ENCODE measurements around the gene RNF115.
"Not testable (repeated sequence)": the region's sequence is repeated elsewhere in the genome, so short reads cannot be mapped to it uniquely, and the experiment has no call there.

Gene RNF115

DNA sequence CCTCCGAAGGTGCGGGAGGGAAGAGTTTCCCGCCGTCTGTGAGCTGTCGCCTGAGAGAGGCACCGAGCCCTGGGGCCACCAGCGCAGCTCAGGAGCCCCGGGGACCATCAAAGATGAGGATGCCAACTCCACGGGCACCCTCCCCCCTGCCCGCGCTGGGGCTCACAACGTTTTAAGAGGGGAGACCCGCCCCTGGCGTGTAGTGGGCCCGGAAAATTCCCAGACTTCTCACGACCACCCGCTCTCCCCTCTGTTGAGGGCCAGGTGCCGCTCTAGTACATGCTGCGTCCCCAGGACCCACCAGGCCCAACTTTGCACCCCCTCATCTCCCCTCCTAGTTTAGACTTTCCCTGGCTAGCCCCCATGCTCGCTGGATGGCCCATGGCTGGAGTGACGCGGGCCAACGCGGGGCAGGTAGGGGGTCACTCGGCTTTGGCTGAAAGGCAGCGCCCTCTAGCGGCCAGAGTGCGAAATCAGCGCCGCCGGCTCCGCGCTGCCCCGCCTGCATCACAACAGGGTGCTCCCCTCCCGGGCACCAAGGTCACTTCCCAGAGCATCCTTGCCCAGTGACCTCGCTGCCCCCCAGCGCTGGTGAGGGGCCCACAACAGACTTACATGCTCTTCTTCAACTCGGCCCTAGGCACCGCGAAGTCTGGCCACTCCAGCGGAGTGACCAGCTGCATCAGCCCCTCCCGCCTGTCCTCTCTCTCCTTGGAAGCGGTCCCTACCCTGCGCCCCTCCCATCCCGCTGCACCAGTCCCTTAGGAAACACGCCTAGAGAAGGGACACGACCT lies 102.8 kb downstream of the RNF115 start:
- Histone ChIP-seq H3K9me3 (ENCODE audit: control insufficient read depth, low read length) (no peaks in the 10 kb centered on the region), H3K9ac (ENCODE audit: low read length) (peak overlapping the region; percentile 68), H3K27me3 (replicated peaks; ENCODE audit: control insufficient read depth, insufficient read depth, low read length) (no peaks in the 10 kb centered on the region), H3K36me3 (ENCODE audit: control insufficient read depth, insufficient read depth, low read length, severe bottlenecking) (no peaks in the 10 kb centered on the region), H3K4me3 (ENCODE audit: low read length) (peak overlapping the region; percentile 73), H3K4me1 (ENCODE audit: control insufficient read depth, insufficient read depth, low read length) (peaks cover 20% of the 10 kb centered on the region)
- peak; percentile 87 for DNase-seq (ENCODE audit: low read depth)

DNA sequence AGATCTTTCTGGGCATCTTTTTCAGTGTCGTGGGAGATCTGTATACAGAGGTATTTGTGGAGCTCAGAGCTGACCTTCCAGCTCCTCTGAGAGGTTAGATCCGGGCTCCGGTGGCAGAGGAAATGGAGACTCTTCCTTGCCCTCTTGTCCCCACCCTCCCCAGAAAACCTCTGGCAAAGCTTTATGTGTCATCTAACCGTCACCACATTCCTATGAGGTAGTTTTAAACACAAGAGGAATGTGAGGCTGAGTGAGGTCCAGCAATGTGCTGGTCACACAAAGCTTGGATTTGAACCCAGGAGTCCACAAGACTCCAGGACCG lies 103.4 kb downstream of the RNF115 start:
- peak; percentile 65 for DNase-seq (ENCODE audit: low read depth)
- Histone ChIP-seq H3K4me3 (ENCODE audit: low read length) (peak overlapping the region; percentile 73), H3K27me3 (replicated peaks; ENCODE audit: control insufficient read depth, insufficient read depth, low read length) (no peaks in the 10 kb centered on the region), H3K9me3 (ENCODE audit: control insufficient read depth, low read length) (no peaks in the 10 kb centered on the region), H3K9ac (ENCODE audit: low read length) (peak overlapping the region; percentile 68), H3K4me1 (ENCODE audit: control insufficient read depth, insufficient read depth, low read length) (peaks cover 20% of the 10 kb centered on the region), H3K36me3 (ENCODE audit: control insufficient read depth, insufficient read depth, low read length, severe bottlenecking) (no peaks in the 10 kb centered on the region)

DNA sequence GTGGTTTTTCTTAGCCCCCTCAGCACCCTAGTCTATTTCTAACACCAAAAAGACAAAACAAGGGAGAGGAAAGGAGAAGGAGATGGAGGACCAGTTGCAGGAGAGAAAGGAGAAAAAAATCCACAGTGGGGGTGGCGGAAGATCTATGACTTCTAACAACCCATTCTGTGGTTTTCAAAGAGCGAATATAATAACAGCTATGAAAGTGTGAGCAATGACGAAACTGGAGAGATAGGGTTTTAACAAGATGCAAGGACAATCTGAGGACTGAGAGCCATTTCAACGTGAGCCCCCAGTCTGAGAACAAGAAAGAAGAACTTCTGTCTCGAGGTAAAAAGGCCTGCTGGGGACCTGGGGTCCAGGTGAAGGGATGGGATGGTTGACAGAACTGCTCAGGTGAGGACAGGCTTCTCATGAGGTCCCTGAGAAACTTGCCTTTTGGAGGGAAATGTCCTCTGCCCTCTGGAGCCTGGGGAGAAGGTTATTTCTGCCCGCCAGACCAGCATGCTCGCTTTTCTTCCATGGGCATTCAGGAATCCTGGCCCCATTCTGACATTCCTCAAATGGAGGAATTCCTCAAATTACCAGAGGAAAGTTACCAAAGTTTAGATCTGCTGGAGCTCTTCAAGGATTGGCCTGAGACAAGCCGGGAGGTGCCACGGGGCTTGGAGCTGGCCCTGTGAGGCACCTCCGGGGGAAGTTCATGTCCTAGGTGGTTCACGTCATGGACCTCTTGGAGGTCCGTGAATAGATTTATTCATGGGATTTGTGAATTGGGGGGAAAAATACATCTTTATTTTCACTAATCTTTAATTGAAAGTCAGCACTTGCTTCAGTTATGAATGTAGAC lies 104.4 kb downstream of the RNF115 start, which contains the start of gene CD160:
CD160 (plus strand) TSS at position 270 of the 850 bp plus-strand sequence. CDS start 8,829 bp downstream, outside the sequence.
- H3K36me3 ChIP-seq (ENCODE audit: control insufficient read depth, insufficient read depth, low read length, severe bottlenecking), result no peaks in the 10 kb centered on the region
- H3K4me1 ChIP-seq (ENCODE audit: control insufficient read depth, insufficient read depth, low read length), result peaks cover 20% of the 10 kb centered on the region
- peak within 1 kb of the TSS; percentile 4 for H3K9ac ChIP-seq (ENCODE audit: low read length)
- no peak for DNase-seq (ENCODE audit: low read depth)
- H3K4me3 ChIP-seq (ENCODE audit: low read length), result no peak within 1 kb of the TSS
- no peaks in the 10 kb centered on the region for H3K27me3 ChIP-seq (replicated peaks; ENCODE audit: control insufficient read depth, insufficient read depth, low read length)
- no peaks in the 10 kb centered on the region for H3K9me3 ChIP-seq (ENCODE audit: control insufficient read depth, low read length)

DNA sequence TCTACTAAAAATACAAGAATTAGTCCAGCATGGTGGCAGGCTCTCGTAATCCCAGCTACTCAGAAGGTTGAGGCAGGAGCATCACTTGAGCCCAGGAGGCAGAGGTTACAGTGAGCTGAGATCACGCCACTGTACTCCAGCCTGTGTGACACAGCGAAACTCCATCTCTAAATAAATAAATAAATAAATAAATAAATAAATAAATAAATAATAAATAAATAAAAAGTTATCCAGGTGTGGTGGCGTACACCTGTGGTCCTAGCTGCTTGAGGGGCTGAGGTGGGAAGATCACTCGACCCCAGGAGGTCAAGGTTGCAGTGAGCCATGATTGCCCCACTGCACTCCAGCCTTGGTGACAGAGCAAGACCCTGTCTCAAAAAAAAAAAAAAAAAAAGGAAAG lies 105.4 kb downstream of the RNF115 start:
- DNase-seq (ENCODE audit: low read depth); H3K4me3 ChIP-seq (ENCODE audit: low read length); H3K9ac ChIP-seq (ENCODE audit: low read length); H3K27me3 ChIP-seq (replicated peaks; ENCODE audit: control insufficient read depth, insufficient read depth, low read length); H3K9me3 ChIP-seq (ENCODE audit: control insufficient read depth, low read length); H3K36me3 ChIP-seq (ENCODE audit: control insufficient read depth, insufficient read depth, low read length, severe bottlenecking): not testable (repeated sequence)
- H3K4me1 ChIP-seq (ENCODE audit: control insufficient read depth, insufficient read depth, low read length), result peaks cover 20% of the 10 kb centered on the region

DNA sequence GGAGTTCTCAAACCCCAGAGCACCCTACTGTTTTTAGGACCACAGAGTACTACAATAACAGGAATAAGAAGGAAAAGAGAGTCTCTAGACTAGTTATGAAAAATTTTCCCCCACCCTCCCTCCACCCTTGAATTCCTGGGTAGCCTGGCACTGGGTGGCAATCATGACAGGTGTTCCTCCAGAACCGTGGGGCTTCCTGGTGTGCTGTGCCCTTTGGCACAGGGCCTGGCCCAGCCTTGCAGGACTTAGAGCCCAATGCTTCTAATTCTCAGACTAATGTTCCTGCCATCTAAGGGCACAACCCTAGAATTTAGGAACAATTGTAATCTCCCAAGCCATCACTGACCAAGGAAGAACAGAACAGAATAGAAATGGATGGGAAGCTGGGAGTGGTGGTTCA lies 106.1 kb downstream of the RNF115 start:
- H3K36me3 ChIP-seq (ENCODE audit: control insufficient read depth, insufficient read depth, low read length, severe bottlenecking), result no peaks in the 10 kb centered on the region
- no peak overlapping the region for H3K9ac ChIP-seq (ENCODE audit: low read length)
- no peak overlapping the region for H3K4me3 ChIP-seq (ENCODE audit: low read length)
- H3K9me3 ChIP-seq (ENCODE audit: control insufficient read depth, low read length), result no peaks in the 10 kb centered on the region
- DNase-seq (ENCODE audit: low read depth), result no peak
- H3K27me3 ChIP-seq (replicated peaks; ENCODE audit: control insufficient read depth, insufficient read depth, low read length), result no peaks in the 10 kb centered on the region
- H3K4me1 ChIP-seq (ENCODE audit: control insufficient read depth, insufficient read depth, low read length), result peaks cover 20% of the 10 kb centered on the region

DNA sequence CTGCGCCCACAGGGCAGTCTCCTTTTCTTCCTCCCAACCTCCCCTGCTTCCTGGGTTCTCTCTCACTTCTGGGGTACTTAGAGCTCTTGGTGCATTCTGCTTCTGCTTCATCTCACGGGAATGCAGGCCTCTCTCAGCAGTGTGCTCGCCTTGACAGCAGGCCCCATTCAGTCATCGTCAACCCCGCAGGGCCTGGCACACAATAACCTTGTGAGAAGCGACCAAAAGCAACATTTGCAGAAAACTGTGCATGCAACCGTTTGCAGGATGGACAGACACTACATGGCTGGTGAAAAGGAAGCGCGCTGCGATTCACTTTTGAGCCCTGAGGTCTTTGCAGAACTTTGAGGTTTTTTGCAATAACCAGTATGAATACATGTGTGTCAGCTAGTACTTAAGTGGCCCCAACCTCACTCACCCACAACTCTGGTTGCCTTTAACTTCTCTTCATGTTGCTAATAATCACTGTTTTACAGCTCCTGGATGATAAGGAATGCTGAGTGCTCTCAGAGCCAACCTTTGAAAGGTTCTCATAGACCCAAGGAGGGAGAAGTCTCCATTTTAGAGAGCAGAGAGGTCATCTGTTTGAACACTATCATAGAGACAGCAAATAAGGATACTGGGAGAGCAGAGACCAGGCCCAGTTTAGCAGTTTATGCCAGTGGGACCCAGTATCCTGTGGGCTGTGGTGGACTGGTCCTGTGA lies 107.1 kb downstream of the RNF115 start:
- no peak for DNase-seq (ENCODE audit: low read depth)
- Histone ChIP-seq H3K36me3 (ENCODE audit: control insufficient read depth, insufficient read depth, low read length, severe bottlenecking) (no peaks in the 10 kb centered on the region), H3K9me3 (ENCODE audit: control insufficient read depth, low read length) (no peaks in the 10 kb centered on the region), H3K9ac (ENCODE audit: low read length) (no peak overlapping the region), H3K4me3 (ENCODE audit: low read length) (no peak overlapping the region), H3K4me1 (ENCODE audit: control insufficient read depth, insufficient read depth, low read length) (peaks cover 21% of the 10 kb centered on the region), H3K27me3 (replicated peaks; ENCODE audit: control insufficient read depth, insufficient read depth, low read length) (no peaks in the 10 kb centered on the region)

DNA sequence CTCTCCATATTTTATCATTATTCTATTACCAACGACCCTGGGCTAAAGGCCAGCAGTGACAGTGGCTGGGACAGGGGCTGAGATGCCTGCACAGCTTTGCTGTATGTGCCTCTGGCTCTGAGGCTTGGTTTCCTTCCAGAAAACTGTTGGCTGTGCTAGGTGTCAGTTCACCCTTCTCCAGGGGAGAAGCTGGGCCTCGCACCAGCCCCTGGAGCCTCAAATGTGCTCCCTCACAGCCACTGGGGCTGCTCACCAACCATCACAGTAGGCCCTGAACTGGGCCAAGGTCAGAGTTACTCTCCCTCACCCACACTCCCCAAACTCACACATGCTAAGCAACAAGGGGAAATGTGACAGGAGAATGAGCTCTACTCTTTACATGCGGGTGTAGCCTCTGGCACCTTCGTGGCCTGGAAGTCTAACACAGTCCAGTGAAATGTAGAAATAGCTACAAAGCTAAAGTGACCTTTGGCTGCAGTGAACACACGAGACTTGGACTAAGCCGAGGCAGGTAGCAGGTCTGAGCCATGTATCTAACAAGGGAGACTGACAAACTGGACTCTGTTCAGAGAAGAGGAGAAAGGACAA lies 109.3 kb downstream of the RNF115 start:
- H3K4me3 ChIP-seq (ENCODE audit: low read length), result no peak overlapping the region
- H3K9me3 ChIP-seq (ENCODE audit: control insufficient read depth, low read length), result no peaks in the 10 kb centered on the region
- H3K4me1 ChIP-seq (ENCODE audit: control insufficient read depth, insufficient read depth, low read length), result peaks cover 4% of the 10 kb centered on the region
- no peaks in the 10 kb centered on the region for H3K36me3 ChIP-seq (ENCODE audit: control insufficient read depth, insufficient read depth, low read length, severe bottlenecking)
- DNase-seq (ENCODE audit: low read depth), result no peak
- H3K9ac ChIP-seq (ENCODE audit: low read length), result no peak overlapping the region
- no peaks in the 10 kb centered on the region for H3K27me3 ChIP-seq (replicated peaks; ENCODE audit: control insufficient read depth, insufficient read depth, low read length)

DNA sequence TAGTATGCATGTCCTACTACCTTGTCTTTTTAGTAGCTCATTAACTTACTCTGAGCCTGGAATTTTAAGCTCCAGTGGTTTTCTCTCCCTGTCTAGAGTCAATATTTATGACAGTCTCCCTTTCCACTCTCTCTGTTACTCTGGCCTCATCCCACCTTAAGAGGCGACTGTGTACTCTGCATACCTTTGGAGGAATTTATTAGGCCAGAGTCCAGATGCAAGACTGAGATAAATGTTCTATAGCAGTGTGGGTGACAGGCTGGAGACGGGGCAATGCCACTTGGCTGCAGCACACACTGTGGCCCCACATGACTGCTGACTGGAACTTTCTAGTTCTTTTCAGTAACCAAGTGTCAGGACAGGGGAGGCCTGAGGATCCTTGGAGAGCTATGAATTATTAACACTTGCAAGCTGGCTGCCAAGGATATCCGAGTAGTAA lies 112.7 kb downstream of the RNF115 start:
- Histone ChIP-seq H3K36me3 (ENCODE audit: control insufficient read depth, insufficient read depth, low read length, severe bottlenecking) (no peaks in the 10 kb centered on the region), H3K9ac (ENCODE audit: low read length) (no peak overlapping the region), H3K9me3 (ENCODE audit: control insufficient read depth, low read length) (no peaks in the 10 kb centered on the region), H3K27me3 (replicated peaks; ENCODE audit: control insufficient read depth, insufficient read depth, low read length) (no peaks in the 10 kb centered on the region), H3K4me3 (ENCODE audit: low read length) (no peak overlapping the region), H3K4me1 (ENCODE audit: control insufficient read depth, insufficient read depth, low read length) (peaks cover 20% of the 10 kb centered on the region)
- DNase-seq (ENCODE audit: low read depth), result no peak

DNA sequence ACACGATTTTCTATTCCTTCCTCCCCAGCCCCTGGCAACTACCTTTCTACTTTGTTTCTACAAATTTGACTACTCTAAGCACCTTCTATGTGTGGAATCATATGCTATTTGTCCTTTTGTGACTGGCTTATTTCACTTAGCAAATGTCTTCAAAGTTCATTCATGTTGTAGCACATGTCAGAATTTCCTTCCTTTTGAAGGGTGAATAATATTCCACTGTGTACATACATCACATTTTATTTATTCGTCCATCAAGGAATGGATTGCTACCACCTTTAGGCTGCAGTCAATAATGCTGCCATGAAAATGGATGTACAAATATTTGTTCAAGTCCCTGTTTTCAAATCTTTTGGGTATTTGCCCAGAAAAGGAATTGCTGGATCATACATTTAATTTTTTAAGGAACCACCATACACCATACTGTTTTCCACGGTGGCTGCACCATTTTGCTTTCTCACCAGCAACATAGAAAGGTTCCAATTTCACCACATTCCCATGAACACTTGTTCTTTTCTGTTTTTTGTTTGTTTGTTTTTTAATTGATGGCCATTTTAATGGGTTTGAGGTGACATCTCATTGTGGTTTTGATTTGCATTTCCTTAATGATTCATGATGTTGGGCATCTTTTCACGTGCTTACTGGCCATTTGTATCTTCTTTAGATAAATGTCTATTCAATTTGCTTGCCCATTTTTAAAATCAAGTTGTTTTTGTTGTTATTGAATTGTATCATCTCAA lies 113.4 kb downstream of the RNF115 start:
- Histone ChIP-seq H3K9ac (ENCODE audit: low read length) (no peak overlapping the region), H3K9me3 (ENCODE audit: control insufficient read depth, low read length) (no peaks in the 10 kb centered on the region), H3K27me3 (replicated peaks; ENCODE audit: control insufficient read depth, insufficient read depth, low read length) (no peaks in the 10 kb centered on the region), H3K4me1 (ENCODE audit: control insufficient read depth, insufficient read depth, low read length) (peaks cover 23% of the 10 kb centered on the region), H3K4me3 (ENCODE audit: low read length) (no peak overlapping the region), H3K36me3 (ENCODE audit: control insufficient read depth, insufficient read depth, low read length, severe bottlenecking) (no peaks in the 10 kb centered on the region)
- no peak for DNase-seq (ENCODE audit: low read depth)

DNA sequence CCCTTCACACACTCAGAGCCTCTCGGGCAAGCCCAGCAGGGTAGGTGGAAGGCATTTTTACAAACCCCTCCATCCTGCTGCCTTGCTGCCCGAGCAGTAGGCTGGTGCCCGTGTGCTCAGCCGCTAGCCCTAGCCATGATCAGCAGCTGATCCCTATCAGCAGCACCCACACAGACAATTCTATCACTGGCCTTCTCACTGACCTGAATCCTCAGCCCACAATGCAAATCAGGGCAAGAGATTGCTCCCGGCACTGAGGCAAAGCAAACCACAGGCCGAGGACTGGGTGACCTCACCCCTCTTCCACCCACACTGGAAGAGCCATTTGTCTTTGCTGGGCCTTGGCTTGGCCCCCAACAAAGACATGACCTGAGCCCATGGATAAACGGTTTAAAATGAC lies 115.8 kb downstream of the RNF115 start:
- Histone ChIP-seq H3K36me3 (ENCODE audit: control insufficient read depth, insufficient read depth, low read length, severe bottlenecking) (no peaks in the 10 kb centered on the region), H3K9me3 (ENCODE audit: control insufficient read depth, low read length) (no peaks in the 10 kb centered on the region), H3K9ac (ENCODE audit: low read length) (no peak overlapping the region), H3K27me3 (replicated peaks; ENCODE audit: control insufficient read depth, insufficient read depth, low read length) (peaks cover 4% of the 10 kb centered on the region), H3K4me3 (ENCODE audit: low read length) (no peak overlapping the region), H3K4me1 (ENCODE audit: control insufficient read depth, insufficient read depth, low read length) (peaks cover 23% of the 10 kb centered on the region)
- DNase-seq (ENCODE audit: low read depth), result no peak

All from adipocyte (in vitro differentiated cells).